Calu3 (cell line): Measurements from ENCODE around the gene FLOT2. TPM values are rescaled to one million over a fixed set of nuclear protein-coding genes. Genes with fewer than 3 reads are reported as not detected.
A peak's percentile ranks its signal among the peaks of the same experiment; 100 is the strongest.

Source experiments
- Bru-seq: library from RNA; stranded (reverse); fragments of 400-500 nt; gene quantifications from one replicate; lab custom pipeline; 2021; lab: Mats Ljungman, UMichigan
- BruChase-seq, 2 experiments: library from RNA; stranded (reverse); fragments of 400-500 nt; gene quantifications; one replicate each; lab custom pipeline; 2021; lab: Mats Ljungman, UMichigan
- BruUV-seq: library from RNA; stranded (reverse); fragments of 400-500 nt; replicated peaks from 2 replicates; lab custom pipeline; 2021; lab: Mats Ljungman, UMichigan
- CTCF ChIA-PET: fragments of 300-600 bp; sonication (Branson Sonifier 250); formaldehyde crosslinking; loops from one replicate; lab custom pipeline; 2022; ENCODE audit warnings: antibody characterized with exemption; lab: Charles Lee
- DNase-seq: peaks from one replicate; pipeline ENCODE4 v3.0.0; 2022
- H3K27ac Mint-ChIP-seq: one replicate; pipeline ENCODE4 v1.8.0; 2022; ENCODE audit warnings: mixed read lengths; ENCODE audit not compliant: unreplicated experiment
- H3K27me3 Mint-ChIP-seq: one replicate; pipeline ENCODE4 v1.8.0; 2022; ENCODE audit warnings: mixed read lengths; ENCODE audit not compliant: unreplicated experiment
- H3K36me3 Mint-ChIP-seq: one replicate; pipeline ENCODE4 v1.8.0; 2022; ENCODE audit warnings: mild to moderate bottlenecking, moderate library complexity, mixed read lengths; ENCODE audit not compliant: insufficient read depth, unreplicated experiment
- H3K4me1 Mint-ChIP-seq: one replicate; pipeline ENCODE4 v1.8.0; 2022; ENCODE audit warnings: mild to moderate bottlenecking, low read depth, mixed read lengths; ENCODE audit not compliant: unreplicated experiment
- H3K4me3 Mint-ChIP-seq: one replicate; pipeline ENCODE4 v1.8.0; 2022; ENCODE audit warnings: mild to moderate bottlenecking, low read depth, moderate library complexity, mixed read lengths; ENCODE audit not compliant: unreplicated experiment
- H3K9me3 Mint-ChIP-seq: one replicate; pipeline ENCODE4 v1.8.0; 2022; ENCODE audit warnings: low read depth, mixed read lengths; ENCODE audit not compliant: unreplicated experiment
- intact Hi-C: fragments of 100-400 bp; cut with micrococcal nuclease; formaldehyde crosslinking; loops from one replicate; pipeline ENCODE4 v1.10.0; 2022; ENCODE audit not compliant: unreplicated experiment
- long read RNA-seq: library from polyadenylated mRNA; stranded (forward); transcript quantifications from one replicate; pipeline ENCODE4 v2.0.0, GENCODE V29; 2022
- total RNA-seq: library from RNA; stranded (reverse); gene quantifications from 2 replicates; pipeline ENCODE4 v1.2.3, GENCODE V29; 2022
- TF ChIP-seq, protein P1 (sequence below): fragments of 200-600 bp; IDR thresholded peaks from one replicate; pipeline ENCODE4 v1.8.0; 2022; ENCODE audit warnings: antibody characterized with exemption; ENCODE audit not compliant: unreplicated experiment

FLOT2 gene, protein sequence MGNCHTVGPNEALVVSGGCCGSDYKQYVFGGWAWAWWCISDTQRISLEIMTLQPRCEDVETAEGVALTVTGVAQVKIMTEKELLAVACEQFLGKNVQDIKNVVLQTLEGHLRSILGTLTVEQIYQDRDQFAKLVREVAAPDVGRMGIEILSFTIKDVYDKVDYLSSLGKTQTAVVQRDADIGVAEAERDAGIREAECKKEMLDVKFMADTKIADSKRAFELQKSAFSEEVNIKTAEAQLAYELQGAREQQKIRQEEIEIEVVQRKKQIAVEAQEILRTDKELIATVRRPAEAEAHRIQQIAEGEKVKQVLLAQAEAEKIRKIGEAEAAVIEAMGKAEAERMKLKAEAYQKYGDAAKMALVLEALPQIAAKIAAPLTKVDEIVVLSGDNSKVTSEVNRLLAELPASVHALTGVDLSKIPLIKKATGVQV
- total RNA-seq (152 and 155 TPM in 2 replicates), Bru-seq, nascent RNA (percentile 69 among the genes with signal in this experiment), BruChase-seq, experiment 1, labeled RNA remaining after a 6-hour chase (percentile 89 among the genes with signal in this experiment), BruChase-seq, experiment 2, labeled RNA remaining after a 2-hour chase (percentile 86 among the genes with signal in this experiment)
- long read RNA-seq, transcript FLOT2-202 (11 exons, 2,618 nt): major isoform, 76 of 116 reads
- long read RNA-seq, partial matches to known transcripts: 7 of 116 reads
- long read RNA-seq, other reads (novel, unspliced or antisense): 31 of 116 reads

DNA sequence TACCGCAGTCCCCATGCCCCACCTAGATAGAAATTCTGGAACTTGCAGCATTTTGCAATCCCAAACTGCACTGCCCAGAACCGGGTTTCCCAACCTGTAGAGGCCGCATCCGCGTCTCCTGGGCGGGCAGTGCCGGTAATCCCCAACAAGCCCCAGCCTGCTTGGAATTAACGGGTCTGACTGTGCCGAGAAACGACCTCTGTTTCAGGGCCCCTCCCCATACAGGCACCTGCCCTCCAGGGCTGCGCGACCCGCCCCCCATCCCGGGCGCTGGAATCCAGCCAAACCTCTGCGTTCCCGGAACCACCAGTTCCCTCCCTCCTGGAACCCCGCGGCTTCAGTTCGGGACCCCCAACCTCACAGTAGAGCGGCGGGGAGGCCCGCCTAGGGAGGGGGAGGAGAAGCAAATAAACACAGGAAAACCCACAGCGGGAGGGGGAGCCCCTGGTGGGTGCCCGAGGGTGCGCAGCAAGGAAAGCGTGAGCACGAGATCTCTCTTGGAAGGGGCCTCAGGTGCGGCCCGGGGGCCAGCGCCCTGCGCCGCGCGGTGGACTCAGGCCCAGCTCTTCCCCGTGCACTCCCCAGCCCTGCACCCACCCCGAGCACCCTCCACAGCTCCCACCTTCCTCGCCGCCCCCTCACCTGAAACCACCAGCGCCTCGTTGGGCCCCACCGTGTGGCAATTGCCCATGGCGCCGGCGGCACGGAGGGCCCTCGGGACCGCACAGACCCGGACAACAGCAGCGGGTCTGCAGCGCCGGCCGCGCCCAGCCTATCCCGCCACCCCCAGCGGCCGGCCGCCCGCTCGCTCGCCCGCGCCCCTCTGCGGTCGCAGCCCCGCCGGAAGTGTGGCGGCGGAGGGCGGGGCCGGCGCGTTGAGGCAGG is at the start of gene FLOT2:
TSS of gene FLOT2 (minus strand) at position 850 of the 885 bp plus-strand sequence. CDS start at position 691, 159 bp downstream.
- DNase-seq: peak; percentile 61
- Mint-ChIP-seq H3K27ac (peak within 1 kb of the TSS; percentile 34), H3K9me3 (no peaks in the 10 kb centered on the region), H3K4me3 (peak within 1 kb of the TSS; percentile 93), H3K27me3 (no peaks in the 10 kb centered on the region), H3K36me3 (peaks cover 38% of the 10 kb centered on the region), H3K4me1 (peaks cover 32% of the 10 kb centered on the region)
- no TSS peak for BruUV-seq
- intact Hi-C loops: no loop called here
- TF ChIP-seq, protein P1, sequence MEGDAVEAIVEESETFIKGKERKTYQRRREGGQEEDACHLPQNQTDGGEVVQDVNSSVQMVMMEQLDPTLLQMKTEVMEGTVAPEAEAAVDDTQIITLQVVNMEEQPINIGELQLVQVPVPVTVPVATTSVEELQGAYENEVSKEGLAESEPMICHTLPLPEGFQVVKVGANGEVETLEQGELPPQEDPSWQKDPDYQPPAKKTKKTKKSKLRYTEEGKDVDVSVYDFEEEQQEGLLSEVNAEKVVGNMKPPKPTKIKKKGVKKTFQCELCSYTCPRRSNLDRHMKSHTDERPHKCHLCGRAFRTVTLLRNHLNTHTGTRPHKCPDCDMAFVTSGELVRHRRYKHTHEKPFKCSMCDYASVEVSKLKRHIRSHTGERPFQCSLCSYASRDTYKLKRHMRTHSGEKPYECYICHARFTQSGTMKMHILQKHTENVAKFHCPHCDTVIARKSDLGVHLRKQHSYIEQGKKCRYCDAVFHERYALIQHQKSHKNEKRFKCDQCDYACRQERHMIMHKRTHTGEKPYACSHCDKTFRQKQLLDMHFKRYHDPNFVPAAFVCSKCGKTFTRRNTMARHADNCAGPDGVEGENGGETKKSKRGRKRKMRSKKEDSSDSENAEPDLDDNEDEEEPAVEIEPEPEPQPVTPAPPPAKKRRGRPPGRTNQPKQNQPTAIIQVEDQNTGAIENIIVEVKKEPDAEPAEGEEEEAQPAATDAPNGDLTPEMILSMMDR: peak; percentile 41
- CTCF ChIA-PET: interaction anchor here (0.6 to 1.4 kb wide), 3 partner anchors 134 to 170 kb away, joined by 3 to 7 read pairs (median 3); no protein-coding TSS in a partner anchor

DNA sequence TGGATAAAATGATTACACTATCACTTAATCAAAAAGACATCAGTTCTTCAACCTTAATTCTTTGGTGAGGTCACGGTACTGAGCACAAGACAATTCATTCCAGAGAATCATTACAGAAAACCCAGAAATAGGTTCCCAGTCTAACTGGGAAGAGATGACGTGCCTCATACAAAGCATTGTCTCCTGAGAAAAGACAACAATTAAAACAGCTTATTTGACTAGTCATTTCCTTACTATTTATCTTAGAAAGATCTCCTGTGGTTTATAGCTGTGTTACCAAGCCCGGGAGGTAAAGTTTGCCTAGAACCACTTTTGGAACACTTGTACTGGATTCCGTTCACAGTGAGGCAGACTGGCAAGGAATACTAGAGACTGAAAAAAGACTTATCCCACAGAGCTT is 48.7 kb upstream of the FLOT2 start:
- no peaks in the 10 kb centered on the region for H3K4me1 Mint-ChIP-seq
- H3K27ac Mint-ChIP-seq: no peak overlapping the region
- TF ChIP-seq, protein P1: no peak
- BruUV-seq: TSS peak; percentile 2
- no peaks in the 10 kb centered on the region for H3K27me3 Mint-ChIP-seq
- H3K4me3 Mint-ChIP-seq: no peak overlapping the region
- CTCF ChIA-PET: no interaction called here
- intact Hi-C loops: loop anchor here (5.0 kb wide), 1 partner anchor 224 kb away; no protein-coding TSS in a partner anchor
- H3K9me3 Mint-ChIP-seq: no peaks in the 10 kb centered on the region
- DNase-seq: no peak
- peaks cover 37% of the 10 kb centered on the region for H3K36me3 Mint-ChIP-seq

DNA sequence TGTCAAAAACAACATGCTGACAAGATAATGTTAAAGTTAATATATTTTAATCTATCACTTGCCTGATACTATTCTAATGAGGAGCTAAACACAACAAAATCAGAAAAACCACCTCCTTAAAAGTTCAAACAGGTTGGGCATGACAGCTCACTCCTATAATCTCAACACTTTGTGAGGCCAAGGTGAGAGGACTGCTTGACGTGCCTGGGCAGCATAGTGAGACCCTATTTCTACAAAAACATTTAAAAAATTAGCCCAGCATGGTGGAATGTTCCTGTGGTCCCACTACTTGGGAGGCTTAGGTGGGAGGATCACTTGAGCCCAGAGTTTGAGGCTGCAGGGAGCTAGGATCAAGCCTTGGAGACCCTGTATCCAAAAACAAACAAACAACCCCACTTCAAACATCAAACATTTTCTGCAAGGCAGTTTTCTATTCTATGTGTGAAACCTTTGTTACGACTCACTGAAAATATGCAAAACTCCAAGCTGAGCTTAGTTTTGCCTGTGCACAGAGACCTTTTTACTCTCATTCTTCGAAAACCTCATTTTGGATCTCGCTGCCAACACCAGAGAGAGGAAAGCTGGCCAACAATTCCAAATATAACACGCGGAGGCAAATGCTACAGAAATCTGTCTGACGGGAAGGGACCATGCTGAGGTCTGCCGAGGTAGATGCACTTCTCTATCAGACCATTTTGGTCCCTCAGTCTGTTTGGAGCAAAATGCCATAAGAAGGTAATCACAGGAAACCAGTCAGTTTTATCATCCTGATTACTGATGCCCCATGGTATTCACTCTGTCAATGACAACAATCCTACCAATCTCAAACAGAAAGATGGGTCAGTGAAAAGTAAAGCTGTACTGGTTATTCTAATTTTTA is 47.6 kb upstream of the FLOT2 start:
- CTCF ChIA-PET: interaction anchor here (0.7 kb wide), 1 partner anchor 226 kb away, joined by 3 read pairs; no protein-coding TSS in a partner anchor
- no TSS peak for BruUV-seq
- Mint-ChIP-seq H3K36me3 (peaks cover 29% of the 10 kb centered on the region), H3K27me3 (no peaks in the 10 kb centered on the region), H3K4me3 (no peak overlapping the region), H3K27ac (no peak overlapping the region), H3K4me1 (no peaks in the 10 kb centered on the region), H3K9me3 (no peaks in the 10 kb centered on the region)
- no peak for DNase-seq
- intact Hi-C loops: loop anchor here (5.0 kb wide), 1 partner anchor 223 kb away; no protein-coding TSS in a partner anchor
- TF ChIP-seq, protein P1: no peak
